NCI-H1436 treated with DMSO at 0.1 percent for 48 hours (cell line): ENCODE measurements around the gene ADGRL2.

Source experiments
- DNase-seq: peaks from one replicate; lab custom pipeline; 2025; lab: John Stamatoyannopoulos, UW

ADGRL2 gene

DNA sequence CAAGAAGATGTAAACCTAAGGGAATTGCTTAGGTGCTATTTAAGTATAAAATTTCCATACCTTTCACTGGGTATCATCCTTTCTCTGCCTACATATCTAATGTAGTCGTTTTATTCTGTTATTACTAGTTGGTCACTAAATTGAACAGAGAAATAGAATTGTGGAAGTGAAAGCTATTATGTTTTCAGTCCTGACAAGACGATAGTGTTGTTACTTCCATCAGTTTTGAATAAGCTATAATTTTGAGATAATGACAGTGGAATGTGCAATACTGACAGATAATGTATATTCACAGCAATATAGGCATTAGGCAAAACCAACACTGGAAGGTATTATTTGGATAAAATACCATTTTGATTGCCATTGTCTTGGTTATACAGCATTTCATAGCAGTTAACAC, 181.8 kb downstream of the ADGRL2 start:
- no peak for DNase-seq

DNA sequence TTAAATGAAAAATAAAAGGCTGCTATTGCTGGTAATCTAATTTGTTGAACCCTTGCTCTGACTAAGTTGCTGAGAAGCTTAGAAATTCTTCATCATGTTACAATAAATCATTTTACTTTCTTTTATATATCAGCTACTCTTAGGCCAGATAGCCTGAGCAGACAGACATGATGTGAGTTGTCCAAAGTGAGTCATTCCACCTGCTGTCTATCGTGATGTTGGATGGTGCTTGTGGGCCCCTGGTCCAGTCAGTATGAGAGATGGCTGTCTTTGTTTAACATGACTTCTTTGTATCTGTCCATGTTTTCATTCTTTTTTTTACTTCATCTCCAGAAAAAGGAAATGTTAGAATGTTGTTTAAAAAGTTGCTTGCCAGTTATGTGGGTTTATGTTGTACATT, 188.8 kb downstream of the ADGRL2 start:
- DNase-seq = no peak

DNA sequence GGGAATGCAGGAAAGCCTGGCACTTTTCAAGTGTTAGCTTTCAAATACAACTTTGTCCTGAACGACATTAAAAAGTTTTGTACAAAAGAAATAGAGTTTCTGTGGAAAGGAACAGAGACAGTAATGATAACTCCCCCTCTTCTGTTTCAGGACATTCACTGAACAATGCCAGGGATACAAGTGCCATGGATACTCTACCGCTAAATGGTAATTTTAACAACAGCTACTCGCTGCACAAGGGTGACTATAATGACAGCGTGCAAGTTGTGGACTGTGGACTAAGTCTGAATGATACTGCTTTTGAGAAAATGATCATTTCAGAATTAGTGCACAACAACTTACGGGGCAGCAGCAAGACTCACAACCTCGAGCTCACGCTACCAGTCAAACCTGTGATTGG, 189.5 kb downstream of the ADGRL2 start:
- DNase-seq = no peak

DNA sequence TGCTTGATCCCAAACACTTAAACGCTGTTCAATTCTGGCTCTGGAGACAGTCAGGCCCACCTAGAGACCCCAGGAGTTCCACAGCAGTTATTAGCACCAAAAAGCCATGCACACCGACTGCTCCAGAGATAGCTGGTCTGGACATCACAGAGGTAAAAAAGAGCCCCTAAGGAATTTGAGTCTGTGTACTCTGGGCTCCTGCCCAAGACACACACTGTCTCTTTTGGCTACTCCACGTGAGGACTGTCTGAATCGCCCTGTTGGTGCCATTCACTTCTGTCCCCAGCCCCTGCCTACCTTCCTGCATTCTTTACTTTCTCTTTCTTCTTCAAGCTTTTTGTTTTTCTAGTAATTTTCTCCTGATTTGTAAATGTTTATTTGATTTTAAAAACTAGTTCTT, 197.4 kb downstream of the ADGRL2 start:
- DNase-seq = no peak

DNA sequence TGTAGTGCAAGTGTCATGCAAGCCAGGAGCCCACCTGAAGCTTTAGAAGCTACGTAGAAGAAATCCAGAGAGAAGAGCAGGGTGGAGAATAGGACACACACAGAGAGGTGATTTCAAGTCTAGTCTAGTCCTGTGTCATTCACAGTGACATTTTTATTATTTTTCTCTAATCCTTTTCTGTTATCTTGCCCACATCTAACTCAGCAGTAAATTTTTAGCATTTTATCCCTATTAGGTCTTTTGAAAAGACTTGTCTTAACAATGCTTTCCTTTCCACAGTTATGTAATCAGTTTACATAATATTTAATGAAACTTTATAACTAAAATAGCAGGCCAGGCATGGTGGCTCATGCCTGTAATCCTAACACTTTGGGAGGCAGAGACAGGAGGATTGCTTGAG, 198.6 kb downstream of the ADGRL2 start:
- no peak for DNase-seq

DNA sequence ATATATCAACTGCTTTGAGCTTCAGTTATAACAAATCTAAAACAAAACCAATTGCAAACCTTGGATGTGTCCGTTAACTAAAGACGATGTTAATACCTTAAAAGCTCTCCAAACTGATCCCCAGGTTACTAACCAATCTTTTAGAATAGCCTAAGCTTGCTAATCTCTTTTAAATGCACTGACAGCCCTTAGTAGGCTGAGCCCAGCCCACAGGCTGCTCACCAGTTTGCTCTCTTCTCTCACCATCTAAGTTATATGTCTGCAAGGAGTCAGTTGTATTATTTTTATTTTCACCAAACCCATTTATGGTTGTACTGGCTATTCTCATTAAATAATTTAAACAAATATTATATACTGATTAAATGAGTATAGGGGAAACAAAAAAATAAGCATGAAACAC, 199.5 kb downstream of the ADGRL2 start:
- no peak for DNase-seq

DNA sequence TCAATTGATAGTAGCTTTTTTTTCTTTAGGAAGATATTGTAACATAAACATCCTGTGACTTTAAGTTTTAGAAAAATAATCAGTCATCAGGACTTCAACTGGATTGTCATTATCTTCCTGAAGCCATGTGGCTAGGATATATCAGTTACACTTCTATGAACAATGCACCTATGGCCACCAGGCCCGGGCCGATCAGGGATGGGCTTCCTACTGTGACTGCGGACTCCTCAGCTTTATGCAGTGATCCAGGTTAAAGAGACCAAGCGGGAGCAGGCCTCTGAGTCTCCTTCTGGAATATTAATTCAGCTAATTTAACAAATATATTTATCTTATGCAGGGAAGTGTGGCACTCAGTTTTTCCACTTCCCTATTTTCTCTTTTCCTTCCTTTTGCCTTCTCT, 200.6 kb downstream of the ADGRL2 start:
- DNase-seq = no peak

DNA sequence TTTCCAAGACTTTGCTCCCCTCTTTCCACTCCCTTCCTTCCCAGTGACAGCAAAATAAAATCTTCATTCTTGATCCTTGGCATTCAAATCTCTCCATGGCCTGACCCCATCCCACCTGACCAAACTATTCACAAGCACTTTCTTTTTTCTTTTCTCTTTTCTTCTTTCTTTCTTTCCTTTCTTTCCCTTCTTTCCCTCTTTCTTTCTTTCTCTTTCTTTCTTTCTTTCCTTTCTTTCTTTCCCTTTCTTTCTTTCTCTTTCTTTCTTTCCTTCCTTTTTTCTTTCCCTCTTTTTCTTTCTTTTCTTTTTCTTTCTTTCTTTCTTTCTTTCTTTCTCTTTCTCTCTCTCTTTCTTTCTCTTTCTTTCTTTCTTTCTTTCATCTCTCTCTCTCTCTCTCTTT, 207.1 kb downstream of the ADGRL2 start:
- no peak for DNase-seq

DNA sequence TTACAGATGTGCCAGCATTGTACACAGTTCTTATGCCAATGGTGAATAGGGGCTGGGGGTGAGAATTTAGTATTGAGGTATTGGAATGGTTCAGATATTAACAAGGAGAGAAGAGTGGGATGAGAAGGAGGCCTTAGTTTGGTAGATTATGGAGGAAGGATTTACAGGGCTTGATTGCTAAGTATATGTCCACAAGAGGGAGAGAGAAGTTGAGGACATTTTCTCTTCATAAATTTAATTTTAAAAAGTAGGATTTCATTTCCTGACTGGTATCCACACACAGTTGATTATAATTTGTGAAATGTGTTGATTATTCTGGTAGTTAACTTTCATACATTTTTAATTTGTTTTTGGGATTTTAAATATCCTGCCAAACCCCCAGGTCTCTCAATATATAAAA, 213.0 kb downstream of the ADGRL2 start:
- DNase-seq = no peak

DNA sequence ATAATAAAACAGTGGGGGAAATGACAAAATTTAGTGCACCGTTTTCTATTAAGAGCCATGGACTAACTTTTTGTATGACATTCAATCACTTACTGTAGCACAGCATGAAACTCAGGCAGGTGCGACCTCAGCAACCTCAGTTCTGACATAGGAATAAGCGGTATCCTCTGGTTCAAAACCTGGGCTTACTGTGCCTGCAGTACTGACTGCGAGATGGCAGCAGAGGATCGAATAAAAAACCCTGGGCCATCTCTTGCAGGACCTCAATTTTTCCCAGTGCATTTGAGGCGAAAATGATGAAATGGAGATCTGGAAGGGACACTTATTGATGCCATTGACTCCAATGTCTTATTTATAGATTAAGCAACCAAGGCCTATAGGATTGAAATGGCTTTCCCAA, 214.7 kb downstream of the ADGRL2 start:
- DNase-seq = no peak

DNA sequence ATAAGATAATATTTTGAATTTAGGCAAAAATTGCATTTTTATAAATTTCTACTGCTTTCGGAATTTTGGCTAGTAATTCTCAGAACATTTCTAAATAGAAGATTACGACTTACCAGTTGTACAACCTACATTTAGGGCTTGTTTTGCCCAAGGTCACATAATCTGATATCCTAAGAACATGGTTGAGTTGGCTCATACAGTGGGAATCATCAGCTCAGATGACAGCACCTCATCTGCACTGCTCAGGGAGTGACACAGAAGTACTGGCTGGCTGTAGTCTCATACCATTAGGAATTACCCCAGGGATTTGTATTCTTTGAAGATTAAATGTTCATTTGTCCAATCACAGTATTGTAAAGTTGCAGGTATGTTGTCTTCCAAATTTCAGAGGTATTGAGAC, 217.6 kb downstream of the ADGRL2 start:
- DNase-seq = no peak

DNA sequence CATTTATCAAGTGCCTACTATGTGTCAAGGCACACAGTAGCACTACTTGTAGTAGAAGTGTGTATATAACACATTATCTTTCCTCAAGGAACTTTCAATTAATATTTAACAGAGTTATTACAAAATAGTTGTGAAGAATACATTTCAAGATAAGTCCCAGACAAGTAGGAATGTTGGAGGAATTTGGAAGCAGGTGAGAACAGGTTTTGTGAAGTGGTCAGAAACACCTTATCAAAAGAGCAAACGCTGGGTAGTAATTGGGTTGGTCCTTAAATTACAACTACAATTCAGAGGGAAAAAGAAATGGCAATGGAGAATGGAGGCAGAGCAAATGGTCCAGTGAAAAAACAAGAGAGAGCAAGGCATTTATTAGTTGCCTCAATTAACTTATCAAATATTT, 218.8 kb downstream of the ADGRL2 start:
- DNase-seq = no peak

DNA sequence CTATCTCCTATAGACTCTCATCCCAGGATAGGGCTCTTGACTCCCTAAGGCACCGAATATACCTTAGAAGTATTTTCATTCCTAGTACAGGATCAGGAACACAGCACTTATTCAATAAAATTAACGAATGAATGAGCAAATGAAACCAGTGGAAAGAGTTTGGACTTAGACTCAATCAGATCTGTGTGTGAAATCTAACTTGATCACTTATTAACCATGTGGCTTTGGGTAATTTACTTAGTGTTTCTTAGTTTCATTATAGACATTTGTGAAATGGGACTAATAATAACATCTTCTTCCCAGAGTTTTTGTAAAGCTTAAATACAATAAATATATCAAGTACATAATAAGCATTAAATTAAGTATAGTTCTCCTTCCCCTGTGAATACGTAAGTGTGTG, 230.1 kb downstream of the ADGRL2 start:
- no peak for DNase-seq

DNA sequence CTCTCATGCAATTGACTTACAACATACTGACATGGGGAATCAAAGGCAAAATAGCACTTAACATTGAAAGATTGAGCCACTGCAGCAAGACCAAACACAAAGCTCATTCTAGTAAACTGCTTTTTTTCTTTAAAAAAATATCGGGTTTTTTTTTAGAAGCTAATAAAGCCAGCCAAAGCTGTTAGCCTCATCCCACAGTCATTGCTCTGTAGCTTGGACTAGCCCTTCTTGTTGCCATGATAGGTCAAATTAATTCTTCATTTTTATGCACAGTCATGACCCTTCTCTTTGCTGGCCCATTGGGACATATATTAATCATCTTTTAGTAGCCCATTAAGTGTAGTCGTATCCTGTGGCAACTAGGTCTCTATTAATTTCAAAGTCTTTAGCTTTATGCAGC, 231.3 kb downstream of the ADGRL2 start:
- no peak for DNase-seq

DNA sequence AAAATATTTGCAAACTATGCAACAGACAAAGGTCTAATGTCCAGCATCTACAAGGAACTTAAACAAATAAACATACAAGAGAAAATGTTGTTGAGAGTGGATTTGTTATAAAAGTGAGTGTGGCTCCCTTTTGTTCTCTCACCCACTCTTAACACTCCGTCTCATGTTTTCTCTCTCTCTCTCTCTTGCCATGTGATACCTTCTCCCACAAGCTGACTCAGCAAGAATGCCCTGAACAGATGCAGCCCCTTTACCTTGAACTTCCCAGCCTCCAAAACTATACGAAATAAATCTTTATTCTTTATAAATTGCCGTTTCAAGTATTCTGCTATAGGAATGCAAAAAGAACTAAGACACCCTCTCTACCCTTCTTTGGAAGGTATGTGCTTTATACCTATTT, 234.1 kb downstream of the ADGRL2 start:
- no peak for DNase-seq
